Thymus (tissue), 14 donors: ENCODE measurements around the gene LEP. TPM values are rescaled to one million over a fixed set of nuclear protein-coding genes. Genes with fewer than 3 reads are reported as not detected.

Experiments
- DNase-seq, 9 donors: peaks; one replicate each; pipeline ENCODE4 v3.0.0-alpha.2; 2013; ENCODE audit warnings: low spot score in 9 of 9, low read depth in 6 of 9, missing footprints in 1 of 9
- H3K27ac ChIP-seq, 2 donors: one replicate each; pipeline ENCODE4 v1.5.1; 2013; ENCODE audit warnings: control low read depth in 1 of 2, low read depth in 1 of 2, low read length in 1 of 2, mild to moderate bottlenecking in 1 of 2, moderate library complexity in 1 of 2
- H3K27me3 ChIP-seq, 2 donors: one replicate each; pipeline ENCODE4 v1.5.1; 2013; ENCODE audit warnings: low read length in 1 of 2; ENCODE audit not compliant: control insufficient read depth in 2 of 2, insufficient read depth in 1 of 2
- H3K36me3 ChIP-seq, 2 donors: one replicate each; pipeline ENCODE4 v1.5.1; 2013; ENCODE audit warnings: low read length in 1 of 2, mild to moderate bottlenecking in 1 of 2, moderate library complexity in 1 of 2; ENCODE audit not compliant: control insufficient read depth in 2 of 2, insufficient read depth in 2 of 2
- H3K4me1 ChIP-seq, 2 donors: one replicate each; pipeline ENCODE4 v1.5.1; 2013; ENCODE audit warnings: low read length in 2 of 2; ENCODE audit not compliant: control insufficient read depth in 2 of 2, insufficient read depth in 2 of 2
- H3K4me3 ChIP-seq, 2 donors: one replicate each; pipeline ENCODE4 v1.5.1; 2013; ENCODE audit warnings: low read length in 2 of 2, control low read depth in 1 of 2, mild to moderate bottlenecking in 1 of 2
- H3K9me3 ChIP-seq, 2 donors: one replicate each; pipeline ENCODE4 v1.5.1; 2013; ENCODE audit warnings: low read length in 1 of 2, mild to moderate bottlenecking in 1 of 2; ENCODE audit not compliant: control insufficient read depth in 2 of 2, insufficient read depth in 1 of 2
- WGBS: extraction: QIAGEN DNeasy Blood & Tissue Kit; methylation state at CpG from one replicate; pipeline ENCODE4 v1.1.7; 2013; 5-methylcytosine and 5-hydroxymethylcytosine counted together
- long read RNA-seq, 10 donors: transcript quantifications; one replicate each; lab custom pipeline, GENCODE V29; 2026
- polyA plus RNA-seq: library from polyadenylated mRNA; stranded (reverse); fragments of 200-250 nt; gene quantifications from one replicate; pipeline ENCODE4 v1.2.3, GENCODE V29; 2013
- total RNA-seq: library from RNA; stranded (reverse); fragments of 120-200 nt; gene quantifications from one replicate; pipeline ENCODE4 v1.2.4, GENCODE V29; 2013
- donor health status: healthy.

Gene LEP
- 0.05 TPM for total RNA-seq
- 0.05 TPM for polyA plus RNA-seq
- long read RNA-seq, donor 1 = 0 reads
- long read RNA-seq, donor 2 = 0 reads
- long read RNA-seq, donor 3 = 0 reads
- long read RNA-seq, donor 4 = 0 reads
- long read RNA-seq, donor 5 = 0 reads
- long read RNA-seq, donor 6 = 0 reads
- long read RNA-seq, donor 7 = 0 reads
- long read RNA-seq, donor 8 = 0 reads
- long read RNA-seq, donor 9 = 0 reads
- long read RNA-seq, donor 10 = 0 reads

- H3K27me3 ChIP-seq = peaks cover 3 to 30% of the 10 kb centered on the region in 2 donors
- H3K4me3 ChIP-seq = no peak within 1 kb of the TSS
- H3K27ac ChIP-seq = no peak within 1 kb of the TSS
- no peaks in the 10 kb centered on the region for H3K4me1 ChIP-seq
- 39% methylated on average over 67 of the region's 67 CpGs for WGBS
- H3K9me3 ChIP-seq = peaks cover 4 to 20% of the 10 kb centered on the region in 2 donors
- no peaks in the 10 kb centered on the region for H3K36me3 ChIP-seq
- DNase-seq = no peak
These were observed at the start of gene LEP for GRCh38 chr7:128240696-128241386. LEP (plus strand) TSS chr7:128241278; CDS start chr7:128252019, 10,741 bp downstream.

DNA sequence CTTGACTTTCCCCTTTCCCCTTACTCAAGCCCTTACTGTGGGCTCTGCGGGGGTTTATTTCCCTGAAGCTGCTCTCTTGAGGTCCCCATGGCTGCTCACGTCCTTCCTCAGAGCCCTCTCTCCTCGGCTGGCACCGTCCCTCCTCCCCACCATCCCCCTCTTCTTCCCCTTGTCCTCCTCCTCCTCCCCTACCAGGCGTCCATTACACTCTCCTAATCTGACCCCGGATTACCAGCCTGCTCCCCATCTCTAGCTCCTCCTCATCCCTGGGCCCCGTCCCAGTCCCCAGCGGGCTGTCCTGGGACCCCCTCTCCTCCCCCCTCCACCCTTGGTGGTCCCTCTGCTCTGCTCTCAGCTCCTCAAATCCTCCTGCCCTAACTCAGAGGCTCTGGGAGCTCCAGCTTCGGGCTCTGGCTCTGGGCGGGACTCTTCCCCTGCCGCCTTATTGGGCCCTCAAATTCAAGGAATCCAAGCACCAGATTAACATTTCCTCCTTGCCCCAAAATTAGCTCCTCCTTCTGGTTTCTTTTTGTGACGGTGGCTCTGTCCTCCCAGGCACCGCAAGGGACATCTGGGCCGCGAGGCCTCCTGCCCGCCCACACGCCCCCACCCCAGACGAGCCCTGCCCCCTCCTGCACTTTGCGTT is 48.5 kb upstream of the LEP start:
- no peaks in the 10 kb centered on the region for H3K36me3 ChIP-seq
- peaks cover 0 to 27% of the 10 kb centered on the region in 2 donors for H3K27me3 ChIP-seq
- DNase-seq = no peak
- H3K9me3 ChIP-seq = peaks cover 4 to 12% of the 10 kb centered on the region in 2 donors
- H3K4me1 ChIP-seq = no peaks in the 10 kb centered on the region
- H3K27ac ChIP-seq = no peak overlapping the region
- WGBS = 55% methylated on average over 19 of the region's 19 CpGs
- H3K4me3 ChIP-seq = no peak overlapping the region

DNA sequence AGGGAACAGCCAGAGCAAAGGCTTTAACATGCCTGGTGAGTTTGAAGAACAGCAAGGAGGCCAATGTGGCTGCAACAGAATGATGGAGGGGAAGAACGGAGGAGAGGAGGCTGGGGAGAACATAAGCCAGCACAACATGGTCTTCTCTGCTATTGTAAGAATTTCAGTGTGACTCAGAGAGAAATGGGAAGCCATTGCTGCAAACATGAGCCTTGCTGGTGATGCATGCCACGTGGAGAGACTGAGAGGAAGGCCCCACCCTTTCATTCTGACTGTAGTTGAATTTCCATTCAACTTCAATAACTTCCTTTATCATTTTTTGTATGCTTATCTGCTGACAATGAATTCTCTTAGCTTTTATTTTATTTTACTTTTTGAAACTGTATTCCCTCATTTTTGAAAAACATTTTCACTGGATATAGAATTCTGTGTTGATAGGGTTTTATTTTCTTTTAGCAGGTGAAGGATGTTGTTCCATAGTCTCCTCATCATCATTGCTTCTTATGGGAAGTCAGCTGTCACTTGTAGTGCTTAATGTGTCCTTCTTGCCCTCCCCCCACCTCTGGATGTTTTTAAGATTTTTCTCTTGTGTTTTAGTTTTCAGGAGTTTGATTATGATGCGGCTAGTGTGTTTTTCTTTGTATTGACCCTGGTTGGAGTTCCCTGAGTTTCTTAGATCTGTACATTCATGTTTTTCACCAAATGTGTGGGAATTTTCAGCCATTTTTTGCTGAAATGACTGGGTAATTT is 46.4 kb upstream of the LEP start:
- Histone ChIP-seq H3K27me3 (peaks cover 0 to 35% of the 10 kb centered on the region in 2 donors), H3K4me3 (no peak overlapping the region), H3K4me1 (no peaks in the 10 kb centered on the region), H3K27ac (no peak overlapping the region), H3K36me3 (no peaks in the 10 kb centered on the region), H3K9me3 (peaks cover 4 to 12% of the 10 kb centered on the region in 2 donors)
- 74% methylated on average over 3 of the region's 3 CpGs for WGBS
- DNase-seq = no peak

- 100% methylated on average over 1 of the region's 1 CpG for WGBS
- peaks cover 4 to 6% of the 10 kb centered on the region in 2 donors for H3K9me3 ChIP-seq
- DNase-seq = no peak
These were observed 43.5 kb upstream of the LEP start for GRCh38 chr7:128197589-128197988.

GRCh38 chr7:128197989-128198580 is 43.0 kb upstream of the LEP start:
- H3K4me3 ChIP-seq = no peak overlapping the region
- no peak overlapping the region for H3K27ac ChIP-seq
- H3K4me1 ChIP-seq = peaks cover 4 to 7% of the 10 kb centered on the region in 2 donors
- H3K36me3 ChIP-seq = no peaks in the 10 kb centered on the region
- peaks cover 4 to 6% of the 10 kb centered on the region in 2 donors for H3K9me3 ChIP-seq
- H3K27me3 ChIP-seq = peaks cover 12 to 44% of the 10 kb centered on the region in 2 donors
- WGBS = 93% methylated on average over 4 of the region's 4 CpGs
- DNase-seq = no peak

More at GRCh38 chr7:128197589-128197988, 43.5 kb upstream of the LEP start:
- Histone ChIP-seq H3K4me3 (no peak overlapping the region), H3K27ac (no peak overlapping the region), H3K4me1 (peaks cover 4 to 7% of the 10 kb centered on the region in 2 donors), H3K36me3 (no peaks in the 10 kb centered on the region), H3K27me3 (peaks cover 12 to 43% of the 10 kb centered on the region in 2 donors)

DNA sequence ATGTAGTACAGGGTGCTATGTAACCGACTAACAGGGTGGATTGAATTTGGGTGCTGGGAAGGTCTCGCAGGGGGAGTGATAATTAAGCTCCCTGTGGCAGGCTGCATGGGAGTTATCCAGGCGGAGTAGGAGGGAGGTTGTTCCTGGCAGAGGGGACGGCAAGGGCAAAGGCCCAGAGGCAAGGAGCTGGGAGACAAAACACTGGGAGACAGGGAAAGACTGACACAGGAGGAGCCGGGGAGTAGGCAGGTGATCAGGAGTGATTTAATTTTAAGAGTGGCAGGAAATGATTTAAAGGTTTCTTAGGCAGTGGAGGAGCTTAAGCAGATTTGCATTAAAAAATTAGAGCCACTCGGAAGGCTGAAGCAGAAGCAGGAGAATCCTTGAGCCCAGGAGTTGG is 40.7 kb upstream of the LEP start:
- Histone ChIP-seq H3K4me3 (no peak overlapping the region), H3K27ac (no peak overlapping the region), H3K36me3 (no peaks in the 10 kb centered on the region), H3K9me3 (no peaks in the 10 kb centered on the region), H3K27me3 (peaks cover 12 to 60% of the 10 kb centered on the region in 2 donors), H3K4me1 (peaks cover 4 to 7% of the 10 kb centered on the region in 2 donors)
- DNase-seq = no peak
- WGBS = 92% methylated on average over 6 of the region's 6 CpGs

DNA sequence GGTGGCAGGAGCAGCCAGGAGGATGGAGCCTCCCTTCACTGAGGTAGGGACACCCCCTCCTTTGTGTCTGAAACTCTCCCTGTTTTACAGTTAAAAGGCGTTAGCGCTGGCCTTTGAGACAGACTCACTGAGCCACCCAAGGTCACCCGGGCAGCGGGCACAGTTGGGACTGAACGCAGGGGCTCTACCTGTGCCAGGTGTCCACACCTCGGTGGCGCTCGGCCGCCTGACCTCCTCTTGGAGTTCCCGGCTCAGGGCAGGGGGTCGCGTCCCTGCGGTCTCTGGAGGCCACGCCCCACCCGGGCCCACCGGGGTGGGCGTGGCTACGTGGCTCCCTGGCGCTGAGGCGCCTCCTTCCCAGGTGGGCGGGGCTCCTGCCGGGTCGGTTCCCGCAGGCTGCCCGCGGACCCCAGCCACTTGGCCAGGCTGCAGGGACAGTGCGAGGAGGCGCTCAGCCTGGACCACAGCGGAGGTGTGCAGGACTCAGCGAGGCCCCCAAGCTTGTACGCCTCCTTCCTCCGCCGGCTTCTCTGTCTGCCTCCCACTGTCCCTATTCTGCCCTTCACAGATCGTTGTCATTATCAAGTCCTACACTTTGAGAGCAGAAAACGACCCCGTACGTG is 39.9 kb upstream of the LEP start:
- Histone ChIP-seq H3K4me1 (peaks cover 4 to 7% of the 10 kb centered on the region in 2 donors), H3K27ac (no peak overlapping the region), H3K9me3 (no peaks in the 10 kb centered on the region), H3K27me3 (peaks cover 12 to 63% of the 10 kb centered on the region in 2 donors), H3K4me3 (peak overlapping the region in 1 of 2 donors; percentile 0), H3K36me3 (no peaks in the 10 kb centered on the region)
- peak in 3 of 9 donors; percentile 8 to 25 (median 12) for DNase-seq
- WGBS = 4% methylated on average over 37 of the region's 37 CpGs

- 15% methylated on average over 17 of the region's 17 CpGs for WGBS
These were observed 39.4 kb upstream of the LEP start for GRCh38 chr7:128201690-128202085.

More at GRCh38 chr7:128201690-128202085, 39.4 kb upstream of the LEP start:
- Histone ChIP-seq H3K36me3 (no peaks in the 10 kb centered on the region), H3K27ac (no peak overlapping the region), H3K4me3 (no peak overlapping the region), H3K27me3 (peaks cover 12 to 69% of the 10 kb centered on the region in 2 donors), H3K4me1 (peaks cover 4 to 7% of the 10 kb centered on the region in 2 donors), H3K9me3 (no peaks in the 10 kb centered on the region)
- DNase-seq = no peak
